Panc1 (cell line): ENCODE measurements around the gene PUSL1. TPM values are rescaled to one million over a fixed set of nuclear protein-coding genes. Genes with fewer than 3 reads are reported as not detected.

Source experiments
- ATAC-seq: fragments of 200-7000 bp; cut with Tn5 transposase; 2 replicates; pipeline ENCODE4 v1.9.1; 2020; ENCODE audit warnings: mild to moderate bottlenecking, moderate library complexity
- BruUV-seq: library from RNA; stranded (reverse); fragments of 400-500 nt; replicated peaks from 2 replicates; lab custom pipeline; 2021; lab: Mats Ljungman, UMichigan
- CTCF ChIA-PET: fragments of 300-600 bp; sonication (Branson Sonifier 250); formaldehyde crosslinking; loops from one replicate; lab custom pipeline; 2022; ENCODE audit warnings: antibody characterized with exemption; lab: Charles Lee
- POLR2A ChIA-PET: fragments of 300-600 bp; sonication (Branson Sonifier 250); formaldehyde crosslinking; loops from one replicate; lab custom pipeline; 2022; ENCODE audit warnings: antibody characterized with exemption; lab: Charles Lee
- DNase-seq: peaks from one replicate; pipeline ENCODE4 v3.0.0-alpha.2; 2010; ENCODE audit warnings: low read depth, low spot score
- H3K27ac ChIP-seq: 2 replicates; pipeline ENCODE4 v1.5.1; 2011; ENCODE audit warnings: mild to moderate bottlenecking, low read length, inconsistent platforms
- H3K27me3 ChIP-seq: fragments of 200-500 bp; sonication (Bioruptor generic); 2 replicates; pipeline ENCODE4 v1.6.0; 2014; ENCODE audit warnings: low read length, inconsistent platforms; ENCODE audit not compliant: control insufficient read depth, insufficient read depth
- H3K36me3 ChIP-seq: fragments of 200-500 bp; sonication (Bioruptor generic); 2 replicates; pipeline ENCODE4 v1.5.1; 2014; ENCODE audit warnings: inconsistent platforms, mild to moderate bottlenecking, low read length, moderate library complexity; ENCODE audit not compliant: control insufficient read depth, insufficient read depth
- H3K4me1 ChIP-seq: 2 replicates; pipeline ENCODE4 v1.5.1; 2011; ENCODE audit warnings: inconsistent platforms, mild to moderate bottlenecking, low read length, moderate library complexity; ENCODE audit not compliant: control insufficient read depth, insufficient read depth
- H3K4me3 ChIP-seq, 2 experiments: 2 replicates each; pipeline ENCODE4 v1.5.1; 2011 to 2012; ENCODE audit warnings: low read depth in 2 of 2, low read length in 2 of 2, mild to moderate bottlenecking in 2 of 2, inconsistent platforms in 1 of 2, moderate library complexity in 1 of 2
- H3K9me3 ChIP-seq: fragments of 200-500 bp; sonication (Bioruptor generic); 2 replicates; pipeline ENCODE4 v1.5.1; 2014; ENCODE audit warnings: low read depth, mild to moderate bottlenecking, inconsistent platforms, low read length, moderate library complexity; ENCODE audit not compliant: control insufficient read depth, insufficient read depth
- POLR2AphosphoS5 ChIP-seq: IDR thresholded peaks from 2 replicates; pipeline ENCODE4 v1.6.1; 2012; ENCODE audit warnings: mild to moderate bottlenecking, low read depth, low read length, moderate library complexity
- REST ChIP-seq, 2 experiments: IDR thresholded peaks; 2 replicates each; pipeline ENCODE4 v1.6.1; 2011 to 2012; ENCODE audit warnings: low read depth in 2 of 2, control low read depth in 1 of 2, low read length in 1 of 2, mild to moderate bottlenecking in 1 of 2, moderate library complexity in 1 of 2; ENCODE audit not compliant: insufficient read depth in 1 of 2
- SIN3A ChIP-seq: IDR thresholded peaks from 2 replicates; pipeline ENCODE4 v1.6.1; 2012; ENCODE audit warnings: low read depth, mild to moderate bottlenecking, low read length, moderate library complexity, borderline replicate concordance; ENCODE audit not compliant: insufficient read depth
- TCF7L2 ChIP-seq: IDR thresholded peaks from 2 replicates; pipeline ENCODE4 v1.6.1; 2011; ENCODE audit warnings: mild to moderate bottlenecking, low read depth, low read length, inconsistent platforms
- in situ Hi-C: cut with HindIII; loops from 2 replicates; pipeline ENCODE4 v1.10.0; 2016; ENCODE audit warnings: low sequenced_read_pairs, low pct_unique_long_range_greater_than_20kb
- intact Hi-C: fragments of 100-400 bp; cut with micrococcal nuclease; formaldehyde crosslinking; loops from one replicate; pipeline ENCODE4 v1.10.0; 2022; ENCODE audit not compliant: unreplicated experiment
- total RNA-seq: library from RNA; stranded (reverse); gene quantifications from one replicate; pipeline ENCODE4 v1.2.1, GENCODE V29; 2021; ENCODE audit not compliant: unreplicated experiment
- TF ChIP-seq, protein P1 (sequence below): fragments of 450-650 bp; IDR thresholded peaks from 2 replicates; pipeline ENCODE4 v1.5.1; 2017; ENCODE audit warnings: mild to moderate bottlenecking

PUSL1 gene
- total RNA-seq, 1 experiment from 2014 or later: 46.9 TPM

- ChIA-PET CTCF (no interaction called here), POLR2A (no interaction called here)
- DNase-seq (no peak), ATAC-seq (peak; percentile 65)
- peaks cover 18% of the 10 kb centered on the region for H3K4me1 ChIP-seq
- no peaks in the 10 kb centered on the region for H3K36me3 ChIP-seq
- no TSS peak for BruUV-seq
- no peak overlapping the region; the same call in 1 of the 2 replicates for H3K27ac ChIP-seq
- H3K27me3 ChIP-seq: no peaks in the 10 kb centered on the region
- intact Hi-C loops: no loop called here
- no peak overlapping the region for H3K4me3 ChIP-seq
- TF ChIP-seq SIN3A: no peak
- TF ChIP-seq POLR2AphosphoS5: no peak
- TF ChIP-seq, protein P1, sequence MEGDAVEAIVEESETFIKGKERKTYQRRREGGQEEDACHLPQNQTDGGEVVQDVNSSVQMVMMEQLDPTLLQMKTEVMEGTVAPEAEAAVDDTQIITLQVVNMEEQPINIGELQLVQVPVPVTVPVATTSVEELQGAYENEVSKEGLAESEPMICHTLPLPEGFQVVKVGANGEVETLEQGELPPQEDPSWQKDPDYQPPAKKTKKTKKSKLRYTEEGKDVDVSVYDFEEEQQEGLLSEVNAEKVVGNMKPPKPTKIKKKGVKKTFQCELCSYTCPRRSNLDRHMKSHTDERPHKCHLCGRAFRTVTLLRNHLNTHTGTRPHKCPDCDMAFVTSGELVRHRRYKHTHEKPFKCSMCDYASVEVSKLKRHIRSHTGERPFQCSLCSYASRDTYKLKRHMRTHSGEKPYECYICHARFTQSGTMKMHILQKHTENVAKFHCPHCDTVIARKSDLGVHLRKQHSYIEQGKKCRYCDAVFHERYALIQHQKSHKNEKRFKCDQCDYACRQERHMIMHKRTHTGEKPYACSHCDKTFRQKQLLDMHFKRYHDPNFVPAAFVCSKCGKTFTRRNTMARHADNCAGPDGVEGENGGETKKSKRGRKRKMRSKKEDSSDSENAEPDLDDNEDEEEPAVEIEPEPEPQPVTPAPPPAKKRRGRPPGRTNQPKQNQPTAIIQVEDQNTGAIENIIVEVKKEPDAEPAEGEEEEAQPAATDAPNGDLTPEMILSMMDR: no peak
- no peak for TF ChIP-seq REST (IDR thresholded peaks at IDR 0.05; ENCODE audit: insufficient read depth in 1 of 2, low read depth in 2 of 2, low read length in 1 of 2)
- H3K9me3 ChIP-seq: no peaks in the 10 kb centered on the region
- in situ Hi-C loops: no loop called here
These were observed 26.7 kb upstream of the PUSL1 start for GRCh38 chr1:1281533-1282321.

- Histone ChIP-seq H3K9me3 (no peaks in the 10 kb centered on the region), H3K36me3 (no peaks in the 10 kb centered on the region), H3K27me3 (no peaks in the 10 kb centered on the region), H3K4me1 (peaks cover 18% of the 10 kb centered on the region), H3K4me3 (no peak overlapping the region), H3K27ac (no peak overlapping the region)
- in situ Hi-C loops (no loop called here), intact Hi-C loops (no loop called here)
- POLR2A ChIA-PET: interaction anchor here (0.7 kb wide), 1 partner anchor 300 kb away, joined by 4 read pairs; no protein-coding TSS in a partner anchor
- CTCF ChIA-PET: interaction anchor here (0.6 kb wide), 1 partner anchor 9 kb away, joined by 3 read pairs; the partner anchor contains the start of gene UBE2J2
- no peak for TF ChIP-seq TCF7L2
- TF ChIP-seq REST (IDR thresholded peaks at IDR 0.05; ENCODE audit: insufficient read depth in 1 of 2, low read depth in 2 of 2, low read length in 1 of 2): no peak
- TF ChIP-seq, protein P1: no peak
- no peak for TF ChIP-seq SIN3A
- no peak for TF ChIP-seq POLR2AphosphoS5
- ATAC-seq: no peak
- no TSS peak for BruUV-seq
- DNase-seq: no peak
These were observed 25.4 kb upstream of the PUSL1 start for GRCh38 chr1:1282998-1283397.
